Transverse colon (tissue), 4 donors: Measurements from ENCODE around the gene MAPKAP1. TPM values are rescaled to one million over a fixed set of nuclear protein-coding genes. Genes with fewer than 3 reads are reported as not detected.

Source experiments
- DNase-seq: peaks from one replicate; pipeline ENCODE4 v3.0.0-alpha.2; 2019
- H3K27ac ChIP-seq, 4 donors: fragments of 200-600 bp; sonication (generic); 2 replicates each; pipeline ENCODE4 v1.5.1; 2016 to 2018; ENCODE audit warnings: inconsistent platforms in 4 of 4
- H3K27me3 ChIP-seq: fragments of 200-600 bp; sonication (generic); 2 replicates; pipeline ENCODE4 v1.5.1; 2017; ENCODE audit warnings: inconsistent platforms
- H3K36me3 ChIP-seq, 4 donors: fragments of 200-600 bp; sonication (generic); 2 replicates each; pipeline ENCODE4 v1.5.1; 2017 to 2019; ENCODE audit warnings: inconsistent platforms in 4 of 4
- H3K4me1 ChIP-seq, 4 donors: fragments of 200-600 bp; sonication (generic); 2 replicates each; pipeline ENCODE4 v1.5.1; 2017 to 2020; ENCODE audit warnings: inconsistent platforms in 4 of 4
- H3K4me3 ChIP-seq, 4 donors: fragments of 200-600 bp; sonication (generic); 1 replicate in 1 of 4; 2 replicates in 3 of 4; pipeline versions ENCODE4 v1.5.1 to v1.6.1; 2017 to 2019; ENCODE audit warnings: inconsistent platforms in 4 of 4
- H3K9me3 ChIP-seq, 2 donors: fragments of 200-600 bp; sonication (generic); 2 replicates each; pipeline ENCODE4 v1.5.1; 2017 to 2019; ENCODE audit warnings: inconsistent platforms in 2 of 2
- EP300 ChIP-seq: sonication (generic); formaldehyde crosslinking; IDR thresholded peaks from one replicate; pipeline ENCODE4 v1.6.1; 2017; ENCODE audit warnings: antibody characterized with exemption, low read depth
- POLR2A ChIP-seq: fragments of 450-650 bp; IDR thresholded peaks from one replicate; pipeline ENCODE4 v1.6.1; 2016; ENCODE audit warnings: antibody characterized with exemption, mild to moderate bottlenecking, moderate library complexity
- POLR2AphosphoS5 ChIP-seq, 3 donors: sonication (generic); formaldehyde crosslinking; IDR thresholded peaks; one replicate each; pipeline ENCODE4 v1.6.1; 2016; ENCODE audit warnings: antibody characterized with exemption in 3 of 3
- WGBS, 2 donors: methylation state at CpG; one replicate each; pipeline ENCODE4 v1.1.5; 2018; ENCODE audit warnings: low coverage in 1 of 2; 5-methylcytosine and 5-hydroxymethylcytosine counted together
- in situ Hi-C, 4 donors: fragments of 200-750 bp; cut with MboI; loops; one replicate each; pipeline versions ENCODE4 v1.15.0 to v1.15.1; 2017; ENCODE audit warnings: low sequenced_read_pairs in 3 of 4, low pct_ligation_motif_present in 1 of 4, low pct_unique_long_range_greater_than_20kb in 1 of 4
- intact Hi-C: fragments of 100-400 bp; cut with DNase I; formaldehyde crosslinking; loops from one replicate; pipeline ENCODE4 v1.15.1; 2023; ENCODE audit warnings: low total_unique reads
- total RNA-seq, 4 donors: library from RNA; depleted of rRNA; stranded (reverse); fragments of >200 nt; gene quantifications; one replicate each; pipeline ENCODE4 v1.1.0, GENCODE V29; 2016
- TF ChIP-seq, protein P1 (sequence below), 5 experiments: fragments of 200-600 bp in 3 of 5; fragments of 450-650 bp in 2 of 5; sonication (generic) in 3 of 5; IDR thresholded peaks; 1 replicate in 2 of 5; 2 replicates in 3 of 5; pipeline ENCODE4 v1.5.1; 2016 to 2017; ENCODE audit warnings: antibody characterized with exemption in 5 of 5, inconsistent platforms in 3 of 5, mild to moderate bottlenecking in 2 of 5, moderate library complexity in 1 of 5

Gene MAPKAP1
- total RNA-seq, 4 donors from 2014 or later = 59.8 to 83.4 (median 71.2) TPM

DNA sequence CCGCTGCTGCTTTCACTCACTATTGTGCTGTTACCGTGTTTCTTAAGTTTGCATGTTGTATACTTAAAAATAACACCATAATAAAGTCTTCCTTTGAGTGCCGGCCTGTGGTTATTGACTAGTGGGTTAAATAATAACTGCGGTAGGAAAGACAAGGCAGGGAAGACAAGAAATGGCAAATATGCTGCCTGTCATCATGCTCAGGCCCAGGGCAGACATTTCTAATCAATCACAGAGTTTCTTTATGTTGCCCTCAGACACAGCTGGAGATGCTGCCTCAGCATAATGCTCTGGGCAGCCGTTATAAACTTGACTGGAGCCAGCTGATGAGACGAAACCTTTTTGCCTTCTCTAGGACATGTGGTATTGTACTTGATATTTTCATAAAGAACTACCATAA is 230.4 kb downstream of the MAPKAP1 start:
- no peak for DNase-seq
- TF ChIP-seq POLR2A = no peak
- TF ChIP-seq, protein P1, sequence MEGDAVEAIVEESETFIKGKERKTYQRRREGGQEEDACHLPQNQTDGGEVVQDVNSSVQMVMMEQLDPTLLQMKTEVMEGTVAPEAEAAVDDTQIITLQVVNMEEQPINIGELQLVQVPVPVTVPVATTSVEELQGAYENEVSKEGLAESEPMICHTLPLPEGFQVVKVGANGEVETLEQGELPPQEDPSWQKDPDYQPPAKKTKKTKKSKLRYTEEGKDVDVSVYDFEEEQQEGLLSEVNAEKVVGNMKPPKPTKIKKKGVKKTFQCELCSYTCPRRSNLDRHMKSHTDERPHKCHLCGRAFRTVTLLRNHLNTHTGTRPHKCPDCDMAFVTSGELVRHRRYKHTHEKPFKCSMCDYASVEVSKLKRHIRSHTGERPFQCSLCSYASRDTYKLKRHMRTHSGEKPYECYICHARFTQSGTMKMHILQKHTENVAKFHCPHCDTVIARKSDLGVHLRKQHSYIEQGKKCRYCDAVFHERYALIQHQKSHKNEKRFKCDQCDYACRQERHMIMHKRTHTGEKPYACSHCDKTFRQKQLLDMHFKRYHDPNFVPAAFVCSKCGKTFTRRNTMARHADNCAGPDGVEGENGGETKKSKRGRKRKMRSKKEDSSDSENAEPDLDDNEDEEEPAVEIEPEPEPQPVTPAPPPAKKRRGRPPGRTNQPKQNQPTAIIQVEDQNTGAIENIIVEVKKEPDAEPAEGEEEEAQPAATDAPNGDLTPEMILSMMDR (IDR thresholded peaks at IDR 0.05) = no peak
- TF ChIP-seq POLR2AphosphoS5 (IDR thresholded peaks at IDR 0.05) = no peak
- TF ChIP-seq EP300 = no peak
- Histone ChIP-seq H3K4me1 (peaks cover 0 to 14% (median 6%) of the 10 kb centered on the region in 4 donors), H3K9me3 (no peaks in the 10 kb centered on the region), H3K27ac (no peak overlapping the region), H3K4me3 (no peak overlapping the region), H3K27me3 (no peaks in the 10 kb centered on the region), H3K36me3 (peaks cover 0 to 5% (median under 1%) of the 10 kb centered on the region in 4 donors)
- WGBS, 2 donors = 73 to 83% methylated on average over 6 of the region's 6 CpGs
- intact Hi-C loops = no loop called here
- in situ Hi-C loops = no loop called here

DNA sequence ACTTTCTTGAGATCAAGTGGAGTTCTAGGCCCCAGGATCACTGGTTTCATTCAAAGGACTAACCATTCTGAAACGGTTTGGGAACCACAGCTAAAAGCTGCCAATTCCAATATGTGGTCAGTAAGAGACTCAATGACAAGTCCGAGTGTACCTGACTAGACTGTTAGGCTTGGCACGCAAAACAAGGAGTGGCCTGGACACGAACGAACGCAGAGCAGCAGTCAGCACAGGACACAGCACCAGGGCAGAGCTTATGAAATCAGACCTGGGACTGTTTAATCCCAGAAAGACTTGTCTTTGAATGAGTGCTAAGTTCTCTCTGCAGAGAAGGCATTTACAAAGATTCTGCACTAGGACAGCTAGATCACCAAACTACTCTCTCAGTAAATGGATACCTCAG is 231.6 kb downstream of the MAPKAP1 start:
- WGBS, 2 donors = 84% methylated on average over 6 of the region's 6 CpGs; no CpG with 5 or more reads in 1 of the 2 donors
- H3K9me3 ChIP-seq = no peaks in the 10 kb centered on the region
- TF ChIP-seq POLR2AphosphoS5 (IDR thresholded peaks at IDR 0.05) = no peak
- TF ChIP-seq, protein P1 (IDR thresholded peaks at IDR 0.05) = no peak
- no peak for TF ChIP-seq POLR2A
- no peak for TF ChIP-seq EP300

DNA sequence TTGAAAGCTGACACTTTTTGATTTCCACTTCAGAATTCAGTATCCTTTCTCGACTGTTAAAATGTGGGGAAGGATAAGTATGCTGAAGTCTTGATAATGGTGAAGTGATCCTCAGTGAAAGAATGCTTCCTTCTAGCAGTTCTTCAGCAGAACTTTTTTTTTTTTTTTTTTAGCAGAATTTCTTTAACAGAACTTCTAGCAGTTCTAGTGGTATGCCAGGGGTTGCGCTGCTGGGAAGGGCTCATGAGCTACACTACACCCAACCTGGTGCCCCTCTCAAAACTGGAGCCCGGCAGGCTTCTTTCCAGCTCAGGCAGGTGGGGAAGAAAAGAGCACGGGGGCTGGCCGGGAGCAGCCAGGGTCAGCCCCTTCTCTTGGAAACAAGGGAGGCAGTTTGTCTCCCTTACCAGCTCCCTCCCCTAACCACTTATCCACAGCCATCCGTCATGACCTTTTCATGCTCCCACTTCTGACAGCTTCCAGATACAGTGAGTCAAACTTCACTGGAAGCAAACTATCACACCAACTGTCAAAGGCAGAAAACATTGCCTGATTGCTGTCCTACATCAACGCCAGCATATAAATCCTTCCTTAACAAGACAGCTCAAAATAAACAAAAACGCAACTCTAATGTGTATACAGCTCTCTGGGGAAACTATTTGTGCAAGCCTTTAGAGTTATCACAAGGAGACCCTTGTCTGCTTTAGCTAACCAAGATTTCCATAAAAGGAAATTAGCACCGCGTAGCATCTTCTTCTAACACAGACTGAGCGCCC is 233.9 kb downstream of the MAPKAP1 start:
- no peaks in the 10 kb centered on the region for H3K9me3 ChIP-seq
- H3K4me3 ChIP-seq = no peak overlapping the region
- H3K27ac ChIP-seq = peak overlapping the region; percentile 47 to 59 (median 57)
- 70 to 86% methylated on average over 7 to 11 of the region's 11 CpGs for WGBS, 2 donors
- H3K27me3 ChIP-seq = no peaks in the 10 kb centered on the region
- TF ChIP-seq POLR2AphosphoS5 (IDR thresholded peaks at IDR 0.05) (peak; percentile 46 to 48 (median 46)), POLR2A (no peak), EP300 (no peak)
- TF ChIP-seq, protein P1 (IDR thresholded peaks at IDR 0.05) = no peak
- intact Hi-C loops (no loop called here), in situ Hi-C loops (no loop called here)
- no peak for DNase-seq
- peaks cover 0 to 14% (median 6%) of the 10 kb centered on the region in 4 donors for H3K4me1 ChIP-seq
- peaks cover 0 to 1% (median 0%) of the 10 kb centered on the region in 4 donors for H3K36me3 ChIP-seq

More for the DNA sequence above, 231.6 kb downstream of the MAPKAP1 start:
- Histone ChIP-seq H3K4me1 (peaks cover 0 to 14% (median 6%) of the 10 kb centered on the region in 4 donors), H3K36me3 (peaks cover 0 to 1% (median 0%) of the 10 kb centered on the region in 4 donors), H3K27ac (no peak overlapping the region), H3K27me3 (no peaks in the 10 kb centered on the region), H3K4me3 (no peak overlapping the region)
- intact Hi-C loops (no loop called here), in situ Hi-C loops (no loop called here)
- DNase-seq = no peak

DNA sequence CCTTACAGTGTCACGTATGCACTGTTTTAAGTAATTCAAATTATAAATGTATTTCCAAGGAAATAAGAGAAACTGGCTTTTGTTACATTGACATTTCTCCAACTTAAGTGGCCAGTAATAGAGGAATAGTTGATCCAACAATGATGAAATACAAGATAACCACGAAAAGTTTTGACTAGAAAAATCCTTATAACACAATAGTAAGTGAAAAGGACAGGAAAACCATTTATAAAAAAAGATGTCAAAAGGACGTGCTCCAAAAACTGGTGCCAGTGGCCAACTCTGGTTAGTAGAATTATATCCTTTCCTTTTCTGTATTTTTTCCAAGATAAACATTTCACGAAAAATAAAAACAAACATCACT is 234.5 kb downstream of the MAPKAP1 start:
- 66 to 74% methylated on average over 4 of the region's 4 CpGs for WGBS, 2 donors
- Histone ChIP-seq H3K36me3 (no peaks in the 10 kb centered on the region), H3K4me1 (peaks cover 0 to 14% (median 6%) of the 10 kb centered on the region in 4 donors), H3K4me3 (no peak overlapping the region), H3K27ac (peak overlapping the region; percentile 10 to 59 (median 52)), H3K9me3 (no peaks in the 10 kb centered on the region), H3K27me3 (no peaks in the 10 kb centered on the region)
- TF ChIP-seq, protein P1 (IDR thresholded peaks at IDR 0.05) = no peak
- TF ChIP-seq POLR2AphosphoS5 (IDR thresholded peaks at IDR 0.05) = no peak
- TF ChIP-seq EP300 = no peak
- TF ChIP-seq POLR2A = no peak
- DNase-seq = no peak
- in situ Hi-C loops = no loop called here
- intact Hi-C loops = no loop called here
